H9 (cell line): ENCODE results near the gene CCDC71L. TPM values are rescaled to one million over a fixed set of nuclear protein-coding genes. Genes with fewer than 3 reads are reported as not detected.

Experiments used
- DNase-seq: peaks from one replicate; pipeline ENCODE4 v3.0.0-alpha.2; 2017
- H2AFZ ChIP-seq: one replicate; pipeline ENCODE4 v1.6.1; 2013; ENCODE audit warnings: mild to moderate bottlenecking, low read length, control low read depth, moderate library complexity
- H2AK5ac ChIP-seq: 2 replicates; pipeline ENCODE4 v1.6.1; 2013; ENCODE audit warnings: low read length, control low read depth, mixed read lengths; ENCODE audit not compliant: insufficient read length
- H2BK120ac ChIP-seq: one replicate; pipeline ENCODE4 v1.6.1; 2013; ENCODE audit warnings: low read depth, mild to moderate bottlenecking, low read length, control low read depth, inconsistent platforms; ENCODE audit not compliant: poor library complexity, severe bottlenecking
- H2BK12ac ChIP-seq: 2 replicates; pipeline ENCODE4 v1.6.1; 2013; ENCODE audit warnings: low read length, control low read depth, mixed read lengths, low read depth; ENCODE audit not compliant: insufficient read length
- H2BK15ac ChIP-seq: 2 replicates; pipeline ENCODE4 v1.6.1; 2013; ENCODE audit warnings: low read depth, low read length, control low read depth
- H2BK20ac ChIP-seq: one replicate; pipeline ENCODE4 v1.6.1; 2013; ENCODE audit warnings: low read depth, mild to moderate bottlenecking, low read length, control low read depth, inconsistent platforms; ENCODE audit not compliant: poor library complexity, severe bottlenecking
- H2BK5ac ChIP-seq: 2 replicates; pipeline ENCODE4 v1.6.1; 2013; ENCODE audit warnings: low read length, control low read depth, mixed read lengths; ENCODE audit not compliant: insufficient read length
- H3K14ac ChIP-seq: 2 replicates; pipeline ENCODE4 v1.6.1; 2013; ENCODE audit warnings: low read length, control low read depth; ENCODE audit not compliant: insufficient read depth
- H3K18ac ChIP-seq: 2 replicates; pipeline ENCODE4 v1.6.1; 2013; ENCODE audit warnings: low read depth, mild to moderate bottlenecking, mixed read lengths, low read length, control low read depth; ENCODE audit not compliant: insufficient read length
- H3K23ac ChIP-seq: 2 replicates; pipeline ENCODE4 v1.6.1; 2013; ENCODE audit warnings: low read length, control low read depth, mixed read lengths, low read depth; ENCODE audit not compliant: insufficient read length
- H3K23me2 ChIP-seq: 2 replicates; pipeline ENCODE4 v1.6.1; 2013; ENCODE audit warnings: low read depth, mild to moderate bottlenecking, mixed read lengths, low read length, control low read depth; ENCODE audit not compliant: insufficient read length, poor library complexity, severe bottlenecking
- H3K27ac ChIP-seq: 2 replicates; pipeline ENCODE4 v1.5.1; 2013; ENCODE audit warnings: low read length, control low read depth, mixed read lengths, low read depth; ENCODE audit not compliant: insufficient read length
- H3K27me3 ChIP-seq: 2 replicates; pipeline ENCODE4 v1.6.1; 2013; ENCODE audit warnings: low read length, control low read depth, inconsistent platforms; ENCODE audit not compliant: insufficient read depth
- H3K4ac ChIP-seq: 2 replicates; pipeline ENCODE4 v1.6.1; 2013; ENCODE audit warnings: low read depth, mild to moderate bottlenecking, control low read depth, inconsistent platforms, low read length, moderate library complexity
- H3K4me1 ChIP-seq: 2 replicates; pipeline ENCODE4 v1.6.1; 2013; ENCODE audit warnings: low read length, control low read depth, inconsistent platforms; ENCODE audit not compliant: insufficient read depth
- H3K4me2 ChIP-seq: 2 replicates; pipeline ENCODE4 v1.6.1; 2013; ENCODE audit warnings: low read length, control low read depth, mixed read lengths; ENCODE audit not compliant: insufficient read length, insufficient read depth
- H3K56ac ChIP-seq: 2 replicates; pipeline ENCODE4 v1.6.1; 2013; ENCODE audit warnings: low read depth, mild to moderate bottlenecking, mixed read lengths, low read length, control low read depth; ENCODE audit not compliant: insufficient read length
- H3K79me1 ChIP-seq: 2 replicates; pipeline ENCODE4 v1.6.1; 2013; ENCODE audit warnings: low read depth, mild to moderate bottlenecking, moderate library complexity, low read length, control low read depth, inconsistent platforms; ENCODE audit not compliant: insufficient read depth, poor library complexity, severe bottlenecking
- H3K79me2 ChIP-seq: 2 replicates; pipeline ENCODE4 v1.6.1; 2013; ENCODE audit warnings: low read length, control low read depth, inconsistent platforms; ENCODE audit not compliant: insufficient read depth
- H3K9ac ChIP-seq: 2 replicates; pipeline ENCODE4 v1.6.1; 2013; ENCODE audit warnings: low read length, control low read depth, mixed read lengths; ENCODE audit not compliant: insufficient read length; ENCODE audit errors: extremely low read depth
- H3K9me3 ChIP-seq: one replicate; pipeline ENCODE4 v1.6.1; 2013; ENCODE audit warnings: low read depth, low read length, inconsistent platforms; ENCODE audit not compliant: control insufficient read depth
- H3T11ph ChIP-seq: one replicate; pipeline ENCODE4 v1.6.1; 2013; ENCODE audit warnings: mild to moderate bottlenecking, low read length, control low read depth, inconsistent platforms
- H4K20me1 ChIP-seq: one replicate; pipeline ENCODE4 v1.6.1; 2013; ENCODE audit not compliant: control insufficient read depth, insufficient read length, insufficient read depth
- H4K5ac ChIP-seq: 2 replicates; pipeline ENCODE4 v1.6.1; 2013; ENCODE audit warnings: low read depth, mild to moderate bottlenecking, mixed read lengths, low read length, control low read depth; ENCODE audit not compliant: insufficient read length
- H4K8ac ChIP-seq: replicated peaks from 2 replicates; pipeline ENCODE4 v1.6.1; 2013; ENCODE audit warnings: low read length, control low read depth, mixed read lengths, low read depth; ENCODE audit not compliant: insufficient read length
- H4K91ac ChIP-seq: 2 replicates; pipeline ENCODE4 v1.6.1; 2013; ENCODE audit warnings: low read depth, mild to moderate bottlenecking, moderate library complexity, mixed read lengths, low read length, control low read depth; ENCODE audit not compliant: insufficient read length
- H3K27ac Mint-ChIP-seq, 3 experiments: 2 replicates in 2 of 3; 3 replicates in 1 of 3; pipeline ENCODE4 v1.8.0; 2020 to 2021; ENCODE audit warnings: mixed read lengths in 3 of 3, mild to moderate bottlenecking in 1 of 3, moderate library complexity in 1 of 3
- H3K27me3 Mint-ChIP-seq: 2 replicates; pipeline ENCODE4 v1.8.0; 2021; ENCODE audit warnings: low read depth, mild to moderate bottlenecking, moderate library complexity, mixed read lengths
- H3K36me3 Mint-ChIP-seq, 3 experiments: 2 replicates in 2 of 3; 3 replicates in 1 of 3; pipeline ENCODE4 v1.8.0; 2020 to 2021; ENCODE audit warnings: low read depth in 3 of 3, mixed read lengths in 3 of 3; ENCODE audit not compliant: insufficient read depth in 1 of 3
- H3K4me1 Mint-ChIP-seq, 2 experiments: 2 replicates each; pipeline ENCODE4 v1.8.0; 2020; ENCODE audit warnings: mixed read lengths in 2 of 2
- H3K4me3 Mint-ChIP-seq, 2 experiments: 2 replicates in 1 of 2; 3 replicates in 1 of 2; pipeline ENCODE4 v1.8.0; 2020 to 2021; ENCODE audit warnings: mild to moderate bottlenecking in 2 of 2, mixed read lengths in 2 of 2, moderate library complexity in 1 of 2
- H3K9me3 Mint-ChIP-seq, 2 experiments: 2 replicates in 1 of 2; 3 replicates in 1 of 2; pipeline ENCODE4 v1.8.0; 2020; ENCODE audit warnings: mild to moderate bottlenecking in 2 of 2, mixed read lengths in 2 of 2, moderate library complexity in 1 of 2
- total RNA-seq: library from RNA; stranded (reverse); gene quantifications from 2 replicates; pipeline ENCODE4 v1.2.1, GENCODE V29; 2021
- TF ChIP-seq, protein P1 (sequence below): fragments of 200-600 bp; sonication (generic); conservative IDR thresholded peaks from 3 replicates; pipeline ENCODE4 v1.8.0; 2021; ENCODE audit warnings: antibody characterized with exemption, mild to moderate bottlenecking

Gene CCDC71L
- total RNA-seq, 1 experiment from 2014 or later: 13.7 TPM

GRCh38 chr7:106623853-106624252, 37.1 kb downstream of the CCDC71L start:
- Histone ChIP-seq H2BK5ac (no peak overlapping the region), H2BK15ac (no peak overlapping the region), H3K56ac (no peak overlapping the region), H3K14ac (no peak overlapping the region), H2AFZ (no peak overlapping the region), H2AK5ac (no peak overlapping the region), H3K18ac (no peak overlapping the region), H3T11ph (no peak overlapping the region), H2BK20ac (no peak overlapping the region), H3K79me2 (no peaks in the 10 kb centered on the region), H4K5ac (no peak overlapping the region), H3K27me3 (no peaks in the 10 kb centered on the region), H3K4me1 (peaks cover 3% of the 10 kb centered on the region; the same call in 1 of the 2 replicates), H4K91ac (no peak overlapping the region), H3K9ac (no peak overlapping the region), H4K8ac (no peak overlapping the region), H3K23me2 (no peaks in the 10 kb centered on the region), H4K20me1 (no peaks in the 10 kb centered on the region), H3K4me2 (no peak overlapping the region), H3K4ac (no peak overlapping the region), H2BK12ac (no peak overlapping the region), H3K79me1 (no peaks in the 10 kb centered on the region), H3K9me3 (no peaks in the 10 kb centered on the region), H2BK120ac (no peak overlapping the region), H3K27ac (no peak overlapping the region), H3K23ac (no peak overlapping the region)
- Mint-ChIP-seq H3K4me3 (no peak overlapping the region), H3K36me3 (peaks cover 0 to 1% (median 0%) of the 10 kb centered on the region in 3 experiments; a peak in 1 of 7 replicates), H3K27me3 (peaks cover 7% of the 10 kb centered on the region), H3K4me1 (peaks cover 11 to 14% of the 10 kb centered on the region in 2 experiments), H3K27ac (no peak overlapping the region), H3K9me3 (peaks cover 7 to 11% of the 10 kb centered on the region in 2 experiments; a peak in 3 of 5 replicates)
- DNase-seq: no peak
- TF ChIP-seq, protein P1, sequence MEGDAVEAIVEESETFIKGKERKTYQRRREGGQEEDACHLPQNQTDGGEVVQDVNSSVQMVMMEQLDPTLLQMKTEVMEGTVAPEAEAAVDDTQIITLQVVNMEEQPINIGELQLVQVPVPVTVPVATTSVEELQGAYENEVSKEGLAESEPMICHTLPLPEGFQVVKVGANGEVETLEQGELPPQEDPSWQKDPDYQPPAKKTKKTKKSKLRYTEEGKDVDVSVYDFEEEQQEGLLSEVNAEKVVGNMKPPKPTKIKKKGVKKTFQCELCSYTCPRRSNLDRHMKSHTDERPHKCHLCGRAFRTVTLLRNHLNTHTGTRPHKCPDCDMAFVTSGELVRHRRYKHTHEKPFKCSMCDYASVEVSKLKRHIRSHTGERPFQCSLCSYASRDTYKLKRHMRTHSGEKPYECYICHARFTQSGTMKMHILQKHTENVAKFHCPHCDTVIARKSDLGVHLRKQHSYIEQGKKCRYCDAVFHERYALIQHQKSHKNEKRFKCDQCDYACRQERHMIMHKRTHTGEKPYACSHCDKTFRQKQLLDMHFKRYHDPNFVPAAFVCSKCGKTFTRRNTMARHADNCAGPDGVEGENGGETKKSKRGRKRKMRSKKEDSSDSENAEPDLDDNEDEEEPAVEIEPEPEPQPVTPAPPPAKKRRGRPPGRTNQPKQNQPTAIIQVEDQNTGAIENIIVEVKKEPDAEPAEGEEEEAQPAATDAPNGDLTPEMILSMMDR: no peak
